NCI-H446 (cell line): ENCODE measurements around the gene BSND.

Experiments
- DNase-seq, 2 experiments: peaks; one replicate each; lab custom pipeline; 2025; lab: John Stamatoyannopoulos, UW

The BSND gene

DNA sequence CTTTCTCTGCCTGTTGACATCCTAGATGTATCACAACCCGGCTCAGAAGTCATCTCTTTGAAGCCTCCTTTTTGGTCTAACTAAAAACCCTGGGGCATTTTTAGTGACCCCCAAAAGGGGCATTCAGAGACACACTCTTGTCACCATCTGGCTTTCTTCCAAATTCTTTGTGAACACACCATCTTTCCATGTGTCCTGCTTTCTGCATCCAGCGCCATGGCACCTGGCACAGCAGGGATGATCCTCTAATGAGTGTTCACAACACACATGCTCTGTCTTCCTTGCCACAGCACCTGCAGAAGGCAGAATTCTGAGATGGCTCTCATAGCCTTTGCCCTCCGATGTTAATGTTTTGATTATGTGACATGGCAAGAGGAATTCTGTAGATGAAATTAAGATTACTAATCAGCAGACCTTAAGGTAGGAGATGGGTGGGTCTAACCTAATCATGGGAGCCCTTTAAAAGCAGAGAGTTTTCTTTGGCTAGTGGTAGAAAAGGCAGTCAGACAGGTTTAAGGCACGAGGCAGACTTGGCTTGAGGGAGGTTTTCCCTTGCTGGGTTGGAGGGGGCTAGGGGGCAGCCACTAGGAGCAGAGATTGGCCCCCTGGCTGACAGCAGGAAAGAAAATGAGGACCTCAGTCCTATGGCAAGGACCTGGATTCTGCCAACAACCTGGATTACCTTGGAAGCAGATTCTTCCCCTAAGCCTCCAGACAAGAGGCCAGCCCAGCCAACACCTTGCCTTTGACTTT is 23.2 kb upstream of the BSND start:
- DNase-seq = no peak

DNA sequence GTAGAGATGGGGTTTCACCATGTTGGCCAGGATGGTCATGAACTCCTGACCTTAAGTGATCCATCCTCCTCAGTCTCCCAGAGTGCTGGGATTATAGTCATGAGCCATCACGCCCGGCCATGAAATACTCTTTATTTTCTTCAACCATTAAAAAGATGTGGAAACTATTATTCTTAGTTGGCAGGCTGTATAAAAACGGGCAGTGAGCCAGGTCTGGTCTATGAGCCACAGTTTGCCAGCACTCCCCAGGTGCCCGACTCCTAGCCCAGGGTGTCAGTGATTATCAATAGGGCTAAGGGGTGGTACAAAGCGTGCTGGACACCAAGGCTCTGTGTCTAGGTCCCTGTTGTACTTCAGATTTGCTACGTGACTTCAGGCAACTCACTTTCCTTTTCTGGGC is 22.0 kb upstream of the BSND start:
- DNase-seq = peak in 1 of 2 experiments; percentile 20

DNA sequence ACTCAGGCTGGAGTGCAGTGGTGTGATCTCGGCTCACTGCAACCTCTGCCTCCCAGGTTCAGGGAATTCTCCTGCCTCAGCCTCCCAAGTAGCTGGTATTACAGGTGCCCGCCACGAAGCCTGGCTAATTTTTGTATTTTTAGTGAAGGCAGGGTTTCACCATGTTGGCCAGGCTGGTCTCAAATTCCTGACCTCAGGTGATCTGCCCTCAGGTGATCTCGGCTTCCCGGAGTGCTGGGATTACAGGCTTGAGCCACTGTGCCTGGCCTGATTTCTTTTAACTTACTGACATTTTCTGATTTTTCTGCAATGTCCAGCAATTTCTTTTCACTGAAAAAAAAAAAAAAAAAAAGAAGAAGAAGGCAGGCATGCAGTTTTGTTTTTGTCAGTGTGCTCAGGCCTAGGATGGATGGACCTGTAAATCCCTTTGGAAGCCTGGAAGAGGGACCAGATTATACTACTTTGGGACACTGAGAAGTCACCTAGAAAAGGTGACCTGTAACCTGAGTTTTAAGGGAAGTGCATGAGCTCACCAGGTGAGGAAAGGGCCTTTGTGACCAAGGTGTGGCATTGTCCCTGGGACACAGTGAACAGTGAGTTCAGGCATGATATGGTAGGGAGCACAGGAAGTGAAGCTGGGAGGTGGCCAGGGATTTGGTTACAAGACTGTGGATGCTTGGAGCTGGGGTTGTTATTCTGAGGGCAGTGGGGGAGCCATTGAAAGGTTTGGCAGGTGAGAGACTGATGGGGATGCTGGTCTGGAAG is 21.0 kb upstream of the BSND start:
- no peak for DNase-seq

DNA sequence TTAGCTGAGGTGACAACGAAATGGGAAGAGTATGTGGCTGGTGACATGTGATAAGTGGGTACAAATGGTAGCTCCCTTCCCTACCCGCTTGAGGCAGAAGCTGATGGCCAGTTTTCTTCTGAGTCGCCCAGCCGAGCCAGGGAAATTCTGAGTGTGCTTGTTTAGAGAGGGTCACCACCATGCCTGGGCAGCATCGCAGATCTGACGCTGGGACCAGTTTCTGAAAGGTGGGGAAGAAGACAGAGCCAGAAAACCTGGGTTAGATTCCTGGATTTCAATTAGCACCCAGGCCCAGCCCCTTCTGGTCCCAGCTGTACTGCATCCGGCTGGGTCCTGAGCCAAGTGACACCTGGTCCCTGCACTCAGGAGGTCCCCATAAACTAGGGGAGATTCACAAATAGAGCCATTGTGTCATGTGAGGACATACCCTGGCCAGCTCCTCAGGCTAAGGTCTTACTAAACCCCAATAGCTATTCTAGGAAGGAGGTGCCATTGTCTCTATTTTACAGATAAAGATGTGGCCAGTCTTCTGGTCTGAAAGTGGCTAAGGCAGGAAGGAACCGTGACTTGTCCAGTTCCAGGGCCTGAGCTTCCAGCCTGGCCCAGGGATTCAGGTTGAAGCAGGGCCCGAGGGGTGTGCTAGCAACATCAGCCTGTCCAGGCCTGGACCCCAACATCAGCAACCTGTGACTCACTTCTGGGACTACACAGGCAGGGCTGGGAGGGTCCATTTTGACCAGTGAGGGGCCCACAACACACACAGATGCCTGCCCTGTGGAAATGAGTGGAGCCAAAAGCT is 20.0 kb upstream of the BSND start:
- DNase-seq = no peak

DNA sequence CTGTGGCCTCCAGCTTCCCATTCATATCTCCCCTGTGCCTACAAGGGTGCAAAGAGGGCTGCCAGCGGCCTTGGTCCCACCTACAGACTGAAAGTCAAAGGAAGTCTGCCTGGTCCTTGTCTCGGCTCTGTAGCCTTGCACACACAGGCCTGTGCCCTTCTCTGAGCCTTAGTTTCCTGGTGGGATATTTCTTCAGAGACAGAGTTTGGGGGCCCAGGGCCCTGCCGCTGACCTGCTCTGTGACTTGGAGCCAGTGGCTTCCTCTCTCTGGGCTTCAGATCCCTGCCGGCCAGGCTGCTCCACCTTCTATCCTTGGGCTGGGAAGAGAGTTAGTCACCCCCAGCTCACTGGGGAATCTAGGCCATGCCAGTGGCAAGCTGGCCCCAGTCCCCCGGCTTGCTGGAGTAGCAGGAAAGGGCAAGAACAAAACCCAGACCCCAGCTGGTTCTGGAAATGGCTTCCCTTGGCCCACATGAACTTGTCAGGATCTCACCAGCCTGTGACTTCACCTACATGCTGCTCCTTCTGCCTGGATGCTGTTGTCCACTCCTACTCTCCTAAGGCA is 19.3 kb upstream of the BSND start:
- no peak for DNase-seq

DNA sequence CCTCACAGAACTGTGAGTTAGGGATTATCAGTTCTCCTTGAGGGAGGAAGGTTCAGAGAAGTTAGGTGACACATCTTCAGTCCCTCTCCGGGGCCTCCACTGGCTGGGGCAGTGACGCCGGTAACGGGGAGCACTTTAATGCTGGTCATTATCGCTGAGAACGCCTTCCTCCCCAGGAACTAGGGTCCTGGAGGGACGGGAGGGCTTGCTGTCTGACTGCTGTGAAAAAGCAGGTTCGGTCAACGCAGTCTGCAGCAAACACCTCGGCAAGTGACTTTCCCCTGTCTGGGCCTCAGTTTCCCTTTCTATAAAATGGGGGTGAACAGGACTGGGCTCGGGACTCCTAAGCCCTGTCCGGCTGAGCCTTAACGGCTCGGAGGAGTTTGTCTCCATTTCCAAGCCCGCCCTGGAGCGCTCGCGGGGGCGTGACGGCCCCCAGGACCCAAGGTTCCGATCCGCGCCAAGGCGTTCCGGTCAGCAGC is 18.6 kb upstream of the BSND start:
- DNase-seq = no peak

DNA sequence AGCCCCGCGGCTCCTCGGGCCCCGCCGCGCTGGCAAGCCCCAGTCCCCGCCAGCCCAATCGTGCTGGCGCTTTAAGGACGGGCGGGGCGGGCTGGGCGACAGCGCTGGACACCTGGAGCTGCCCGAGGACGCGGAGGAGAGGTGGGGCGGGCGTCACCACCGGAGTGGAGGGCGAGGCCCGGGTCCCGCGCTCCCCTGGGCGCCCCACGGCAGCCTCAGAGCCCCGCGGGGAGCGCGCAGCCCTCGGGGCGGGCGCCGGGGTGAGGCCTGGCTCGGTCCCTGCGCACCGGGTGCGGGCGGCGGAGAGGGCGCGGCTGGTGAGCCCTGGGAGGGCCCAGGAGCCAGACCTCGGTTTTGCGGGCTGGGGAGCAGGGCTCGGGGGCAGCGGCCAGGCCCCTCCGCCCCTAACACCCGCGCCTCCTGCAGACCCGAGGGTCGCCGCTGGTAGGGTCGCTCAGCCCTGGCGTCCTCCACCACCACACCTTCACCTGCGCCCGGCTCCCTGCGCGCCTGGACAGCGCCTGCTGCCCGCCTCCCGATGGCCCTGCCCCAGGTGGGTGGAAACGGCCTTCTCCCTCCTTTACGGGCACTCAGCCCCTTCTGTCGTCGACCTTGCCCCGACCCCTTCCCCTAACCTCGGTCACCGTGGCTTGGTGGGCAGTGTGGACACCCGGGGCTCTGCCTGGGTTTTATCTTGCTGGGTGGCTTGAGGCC is 18.0 kb upstream of the BSND start, which contains the start of gene TMEM61:
Gene TMEM61, plus strand, starts transcription at position 101 of the 714 bp plus-strand sequence. Its CDS starts 438 bp downstream, at position 539.
- DNase-seq = no peak

DNA sequence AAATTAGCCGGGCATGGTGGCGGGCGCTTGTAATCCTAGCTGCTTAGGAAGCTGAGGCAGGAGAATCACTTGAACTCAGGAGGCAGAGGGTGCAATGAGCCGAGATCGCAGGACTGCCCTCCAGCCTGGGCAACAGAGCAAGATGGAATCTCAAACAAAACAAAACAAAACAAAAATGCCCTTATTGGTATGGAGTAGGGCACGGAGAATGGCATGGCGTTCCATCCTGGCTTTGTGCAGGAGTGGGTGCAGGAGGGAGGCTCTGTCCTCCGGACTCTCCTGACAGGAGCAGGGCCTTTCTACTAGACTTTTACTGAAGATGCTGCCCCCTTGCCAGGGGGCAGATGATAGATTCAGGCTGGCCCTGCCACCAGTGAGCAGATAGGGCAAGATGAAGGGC is 17.3 kb upstream of the BSND start:
- DNase-seq = no peak

DNA sequence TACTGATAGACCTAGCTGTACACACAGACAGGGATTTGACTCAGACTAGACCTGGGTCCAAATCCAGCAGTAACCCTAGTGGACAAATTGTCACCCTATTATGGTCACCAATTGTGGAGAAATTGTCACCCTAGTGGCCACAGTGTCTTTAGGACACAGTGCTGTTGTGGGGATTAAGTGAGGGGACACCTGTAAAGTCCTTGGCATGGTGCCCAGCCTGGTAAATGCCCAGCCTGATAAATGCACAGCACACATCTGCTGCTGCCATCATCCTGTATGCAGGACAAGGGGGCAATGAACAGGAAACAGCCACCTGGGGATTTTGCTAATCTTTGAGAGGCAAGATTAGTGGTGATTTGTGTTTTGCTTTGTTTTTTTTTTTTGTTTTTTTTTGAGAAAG is 16.0 kb upstream of the BSND start:
- no peak for DNase-seq

DNA sequence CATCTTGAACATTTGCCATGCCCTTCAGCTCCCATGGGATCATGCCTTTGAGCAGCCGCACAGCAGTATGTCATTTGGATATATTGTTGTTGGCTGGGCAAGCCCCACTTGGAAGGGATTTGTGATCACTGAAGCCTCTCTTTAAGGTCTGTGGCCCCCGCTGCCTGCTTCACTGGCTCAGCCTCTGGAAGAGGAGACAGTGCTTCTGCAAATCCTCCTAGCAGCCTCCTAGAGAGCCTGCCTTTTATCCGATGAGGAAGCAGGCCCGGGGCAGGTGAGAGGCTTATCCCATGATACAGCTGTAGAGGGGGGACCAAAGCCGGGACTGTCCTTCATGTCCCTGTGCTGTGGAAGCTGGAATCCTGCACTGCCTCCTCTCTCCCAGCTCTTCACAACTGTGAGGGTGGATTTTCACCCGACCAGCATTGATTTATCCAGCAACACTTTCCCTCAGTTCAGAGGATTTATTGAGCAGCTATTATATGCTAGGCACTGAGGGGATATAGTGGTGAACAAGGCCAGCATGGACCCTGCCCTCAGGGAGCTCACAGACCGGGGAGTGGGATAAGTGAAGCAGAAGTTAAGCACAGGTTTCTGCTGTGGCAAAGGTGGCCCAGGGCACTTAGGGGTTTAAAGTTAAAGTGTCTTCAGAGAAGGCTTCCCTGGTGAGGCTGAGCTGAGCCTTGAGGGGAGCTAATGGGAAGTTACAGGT is 14.4 kb upstream of the BSND start:
- DNase-seq = peak; percentile 5 to 55

DNA sequence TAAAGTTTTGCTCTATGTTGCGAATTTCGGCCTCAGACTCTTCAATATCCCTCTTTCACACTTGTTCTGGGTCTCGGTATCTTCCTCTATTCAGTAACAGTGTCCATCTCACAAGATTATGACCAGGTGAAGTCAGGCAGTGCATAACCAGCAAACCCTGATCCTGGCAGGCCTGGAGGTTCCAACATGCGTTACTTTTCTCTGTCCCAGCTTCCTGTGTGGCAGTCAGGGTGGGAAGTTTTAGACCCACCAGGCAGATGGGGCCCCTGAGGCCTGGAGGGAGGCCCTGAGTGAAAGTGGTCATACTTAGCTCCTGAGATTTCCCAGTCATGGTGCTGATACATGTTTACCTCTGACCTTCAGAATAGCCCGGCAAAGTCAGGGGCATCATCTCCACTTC is 13.2 kb upstream of the BSND start:
- no peak for DNase-seq

DNA sequence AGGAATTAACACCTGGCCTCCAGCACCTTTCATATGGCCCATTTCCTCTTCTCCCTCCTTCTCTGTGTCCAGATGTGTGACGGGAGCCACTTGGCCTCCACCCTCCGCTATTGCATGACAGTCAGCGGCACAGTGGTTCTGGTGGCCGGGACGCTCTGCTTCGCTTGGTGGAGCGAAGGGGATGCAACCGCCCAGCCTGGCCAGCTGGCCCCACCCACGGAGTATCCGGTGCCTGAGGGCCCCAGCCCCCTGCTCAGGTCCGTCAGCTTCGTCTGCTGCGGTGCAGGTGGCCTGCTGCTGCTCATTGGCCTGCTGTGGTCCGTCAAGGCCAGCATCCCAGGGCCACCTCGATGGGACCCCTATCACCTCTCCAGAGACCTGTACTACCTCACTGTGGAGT is 12.7 kb upstream of the BSND start:
- DNase-seq = no peak

DNA sequence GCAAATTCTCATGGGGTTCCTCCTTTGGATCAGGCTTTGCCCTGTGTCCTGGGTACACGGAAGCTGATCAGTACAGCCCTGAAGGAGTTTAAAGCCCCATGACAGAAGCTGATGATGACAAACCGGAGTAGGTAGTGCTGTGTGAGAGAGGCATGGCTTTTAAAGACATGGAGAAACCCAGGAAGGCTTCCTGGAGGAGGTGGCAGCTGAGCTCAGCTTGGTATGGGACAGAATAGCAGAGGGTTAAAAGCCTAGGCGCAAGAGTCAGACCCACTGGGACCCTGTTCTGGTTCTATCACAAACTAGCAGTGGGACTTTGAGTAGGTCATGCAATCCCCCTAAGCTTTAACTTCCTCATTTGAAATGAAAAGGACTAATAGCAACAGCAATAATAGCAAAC is 12.2 kb upstream of the BSND start:
- no peak for DNase-seq

DNA sequence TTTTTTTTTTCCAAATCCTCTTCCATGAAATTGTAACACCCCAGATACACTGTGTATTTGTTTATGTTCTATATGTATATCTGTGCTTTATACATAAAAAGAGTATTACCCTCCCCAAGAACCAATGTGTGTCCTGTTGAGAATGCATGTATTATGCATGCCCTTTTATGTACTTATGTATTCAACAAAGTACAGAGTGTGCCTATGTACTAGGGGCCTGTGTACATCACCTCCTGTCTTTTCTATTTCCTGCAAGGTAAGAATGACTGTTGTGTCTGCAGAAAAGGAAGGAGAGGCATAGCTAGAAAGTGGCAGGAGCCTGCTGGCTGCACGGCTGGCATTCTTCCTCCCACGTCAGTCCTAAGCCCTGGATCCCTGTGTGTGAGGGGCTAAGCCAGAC is 11.3 kb upstream of the BSND start:
- DNase-seq = no peak

DNA sequence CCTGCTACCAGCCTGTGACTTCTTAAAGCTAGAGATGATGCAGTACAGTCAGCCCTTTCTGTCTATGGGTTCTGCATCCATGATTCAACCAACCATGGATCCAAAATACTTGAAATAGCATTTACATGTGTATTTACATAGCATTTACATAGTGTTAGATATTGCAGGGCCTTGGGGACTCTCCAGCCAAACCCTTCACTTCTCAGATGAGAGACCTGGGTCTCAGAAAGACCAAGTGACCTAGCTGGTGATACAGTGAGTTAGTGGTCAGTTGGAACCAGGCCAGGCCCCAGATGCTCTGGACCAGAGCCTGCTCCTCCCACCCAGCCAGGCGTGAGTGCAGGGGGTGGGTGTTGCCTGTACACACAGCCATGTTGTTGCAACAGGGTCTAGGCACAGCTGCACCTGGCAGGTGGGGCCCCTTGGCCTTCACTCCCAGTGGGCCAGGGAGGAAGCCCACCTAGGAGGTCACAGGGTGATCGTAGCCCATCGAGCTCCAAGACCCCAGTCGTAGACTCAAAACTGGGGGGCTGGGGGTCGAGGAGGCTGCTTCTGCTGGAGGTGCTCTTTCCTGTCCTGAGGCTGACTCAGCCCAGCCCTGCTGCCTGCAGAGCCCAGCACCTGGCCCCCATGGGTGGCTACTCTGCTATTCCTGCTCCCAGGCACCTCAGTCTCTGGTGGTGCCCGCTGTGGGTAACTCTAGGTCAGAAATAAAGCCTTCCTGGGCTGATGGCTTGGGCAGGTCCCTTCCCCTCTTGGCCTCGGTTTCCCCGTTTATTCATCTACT is 10.6 kb upstream of the BSND start:
- DNase-seq = no peak

DNA sequence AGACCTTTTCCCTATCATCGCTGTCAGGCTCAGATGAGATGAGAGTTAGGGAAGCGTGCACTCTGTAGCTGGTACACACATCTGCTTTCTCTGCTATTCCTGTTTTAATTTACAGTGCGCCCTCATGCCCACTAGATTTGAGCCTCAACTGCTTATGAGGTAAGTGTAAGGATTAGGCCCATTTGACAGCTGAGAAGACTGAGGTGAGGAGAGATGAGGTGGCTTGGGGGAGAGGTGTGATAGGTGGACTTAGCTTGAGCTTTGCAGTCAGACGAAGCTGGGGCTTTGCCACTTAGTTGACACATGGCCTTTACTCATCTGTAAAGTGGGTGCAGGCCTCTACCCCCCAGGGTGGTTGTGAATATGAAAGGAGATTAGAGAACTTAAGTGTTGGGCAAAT is 9.8 kb upstream of the BSND start:
- DNase-seq = no peak

DNA sequence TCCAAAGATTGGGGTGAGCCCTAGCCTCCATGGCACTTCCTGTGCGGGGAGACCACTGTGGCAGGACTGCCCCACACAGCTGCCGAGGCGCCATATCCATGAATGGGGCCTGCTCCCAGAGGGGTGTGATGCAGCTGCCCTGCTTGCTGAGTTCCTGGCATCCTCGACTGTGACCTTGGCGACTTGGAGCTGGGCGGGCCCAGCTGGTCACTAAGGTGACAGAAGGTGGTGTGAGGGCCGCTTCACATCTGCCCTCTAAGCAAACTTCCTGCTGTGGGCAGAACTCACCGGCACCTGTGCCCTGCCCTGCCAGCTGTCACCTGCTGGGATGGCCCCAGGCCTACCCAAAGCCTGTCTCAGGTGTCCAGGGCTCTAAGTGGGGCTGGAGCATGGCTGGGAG is 9.3 kb upstream of the BSND start:
- no peak for DNase-seq

DNA sequence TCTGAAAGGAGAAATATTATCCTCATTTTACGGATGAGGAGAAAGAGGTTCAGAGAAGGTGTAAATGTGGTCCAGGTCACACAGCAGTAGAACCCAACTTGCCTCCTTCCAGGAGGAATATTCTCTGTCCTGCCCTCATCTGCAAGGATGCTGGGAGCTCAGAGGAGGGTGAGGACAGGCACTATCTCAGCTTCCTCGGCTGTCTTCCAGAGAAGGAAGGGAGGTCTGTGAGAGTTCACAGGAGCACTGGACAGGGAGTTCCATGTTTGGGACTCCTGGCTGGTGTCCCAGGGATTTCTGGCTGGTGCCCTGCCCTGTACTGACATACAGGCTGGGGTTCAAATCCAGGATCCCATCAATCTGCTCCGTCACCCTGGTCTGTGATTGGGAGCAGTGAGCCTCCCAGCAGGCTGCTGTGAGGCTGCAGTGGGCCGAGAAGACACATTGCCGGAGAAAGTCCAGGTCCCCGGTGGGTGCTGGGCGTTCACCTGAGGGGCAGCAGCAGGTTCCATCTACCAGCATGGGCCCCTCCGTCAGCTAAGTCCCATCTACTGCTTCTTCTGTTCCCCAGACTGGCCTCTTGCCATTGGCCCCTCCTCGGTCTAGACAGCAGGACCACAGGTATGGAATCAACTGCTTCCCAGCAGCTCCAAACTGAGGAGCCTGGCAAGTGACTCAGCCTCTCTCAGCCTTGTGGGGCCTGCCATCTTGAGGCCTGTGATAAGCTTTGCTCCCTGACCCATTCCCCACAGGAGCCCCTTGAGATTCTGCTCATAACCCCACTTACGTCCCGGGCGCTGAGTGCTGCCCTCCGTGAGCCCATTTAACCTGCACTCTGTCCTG is 8.5 kb upstream of the BSND start:
- DNase-seq = no peak

DNA sequence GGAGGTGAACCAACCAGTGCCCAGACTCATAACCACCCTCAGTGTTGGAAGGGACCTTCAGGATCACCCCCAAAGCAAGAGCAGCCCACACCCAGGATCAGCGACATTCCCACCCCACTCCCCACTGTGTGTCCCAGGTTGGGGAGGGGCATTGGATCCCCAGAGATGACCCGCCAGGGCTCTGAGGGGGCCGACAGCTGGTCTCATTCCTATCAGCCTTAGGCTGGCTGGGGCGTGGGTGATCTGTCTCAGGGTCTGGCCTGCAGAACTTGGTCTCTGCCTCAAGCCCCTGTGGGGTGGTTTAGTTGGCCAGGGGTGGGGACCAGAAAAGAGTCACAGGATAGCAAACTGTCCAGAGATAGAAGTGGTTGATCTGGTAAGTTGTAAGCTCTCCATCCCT is 7.8 kb upstream of the BSND start:
- DNase-seq = no peak
